ENCODE measurements around the gene OR8U1. TPM values are rescaled to one million over a fixed set of nuclear protein-coding genes. Genes with fewer than 3 reads are reported as not detected.

OR8U1 gene
- total RNA-seq (not detected), polyA plus RNA-seq (not detected)
- long read RNA-seq, donor 1, result 0 reads
- long read RNA-seq, donor 2, result 0 reads
- long read RNA-seq, donor 3, result 0 reads

DNA sequence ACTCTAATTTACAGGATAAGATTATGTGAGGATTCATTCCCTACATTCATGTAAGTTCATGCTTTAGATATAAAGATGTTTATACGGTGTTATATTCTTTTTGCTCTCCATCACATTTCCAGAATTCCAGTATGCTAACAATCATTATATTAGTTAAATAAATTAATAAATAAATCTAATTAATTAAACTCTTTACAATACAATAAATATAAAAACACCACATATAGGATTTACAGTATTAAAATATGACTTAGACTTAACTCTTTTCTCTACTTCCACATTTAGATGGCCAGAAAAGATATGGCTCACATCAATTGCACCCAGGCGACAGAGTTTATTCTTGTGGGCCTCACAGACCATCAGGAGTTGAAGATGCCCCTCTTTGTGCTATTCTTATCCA lies at the start of gene OR8U1:
Gene OR8U1, plus strand, starts transcription at position 301 of the 400 bp plus-strand sequence. Its CDS starts 0 bp downstream, at position 301.
- Histone ChIP-seq H3K9me3 (peaks cover 0 to 4% (median 0%) of the 10 kb centered on the region in 12 donors), H3K27ac (no peak within 1 kb of the TSS), H3K4me3 (no peak within 1 kb of the TSS), H3K27me3 (no peaks in the 10 kb centered on the region), H3K36me3 (no peaks in the 10 kb centered on the region), H3K4me1 (no peaks in the 10 kb centered on the region)
- DNase-seq, result no peak
- intact Hi-C loops (cut with DNase I), result no loop called here
- 66 to 77% (median 73%) methylated on average over 2 of the region's 2 CpGs for WGBS, 4 donors
- no peak for ATAC-seq
- TF ChIP-seq, protein P1, sequence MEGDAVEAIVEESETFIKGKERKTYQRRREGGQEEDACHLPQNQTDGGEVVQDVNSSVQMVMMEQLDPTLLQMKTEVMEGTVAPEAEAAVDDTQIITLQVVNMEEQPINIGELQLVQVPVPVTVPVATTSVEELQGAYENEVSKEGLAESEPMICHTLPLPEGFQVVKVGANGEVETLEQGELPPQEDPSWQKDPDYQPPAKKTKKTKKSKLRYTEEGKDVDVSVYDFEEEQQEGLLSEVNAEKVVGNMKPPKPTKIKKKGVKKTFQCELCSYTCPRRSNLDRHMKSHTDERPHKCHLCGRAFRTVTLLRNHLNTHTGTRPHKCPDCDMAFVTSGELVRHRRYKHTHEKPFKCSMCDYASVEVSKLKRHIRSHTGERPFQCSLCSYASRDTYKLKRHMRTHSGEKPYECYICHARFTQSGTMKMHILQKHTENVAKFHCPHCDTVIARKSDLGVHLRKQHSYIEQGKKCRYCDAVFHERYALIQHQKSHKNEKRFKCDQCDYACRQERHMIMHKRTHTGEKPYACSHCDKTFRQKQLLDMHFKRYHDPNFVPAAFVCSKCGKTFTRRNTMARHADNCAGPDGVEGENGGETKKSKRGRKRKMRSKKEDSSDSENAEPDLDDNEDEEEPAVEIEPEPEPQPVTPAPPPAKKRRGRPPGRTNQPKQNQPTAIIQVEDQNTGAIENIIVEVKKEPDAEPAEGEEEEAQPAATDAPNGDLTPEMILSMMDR (IDR thresholded peaks at IDR 0.05), result no peak
- no peak for TF ChIP-seq POLR2A (IDR thresholded peaks at IDR 0.05)

DNA sequence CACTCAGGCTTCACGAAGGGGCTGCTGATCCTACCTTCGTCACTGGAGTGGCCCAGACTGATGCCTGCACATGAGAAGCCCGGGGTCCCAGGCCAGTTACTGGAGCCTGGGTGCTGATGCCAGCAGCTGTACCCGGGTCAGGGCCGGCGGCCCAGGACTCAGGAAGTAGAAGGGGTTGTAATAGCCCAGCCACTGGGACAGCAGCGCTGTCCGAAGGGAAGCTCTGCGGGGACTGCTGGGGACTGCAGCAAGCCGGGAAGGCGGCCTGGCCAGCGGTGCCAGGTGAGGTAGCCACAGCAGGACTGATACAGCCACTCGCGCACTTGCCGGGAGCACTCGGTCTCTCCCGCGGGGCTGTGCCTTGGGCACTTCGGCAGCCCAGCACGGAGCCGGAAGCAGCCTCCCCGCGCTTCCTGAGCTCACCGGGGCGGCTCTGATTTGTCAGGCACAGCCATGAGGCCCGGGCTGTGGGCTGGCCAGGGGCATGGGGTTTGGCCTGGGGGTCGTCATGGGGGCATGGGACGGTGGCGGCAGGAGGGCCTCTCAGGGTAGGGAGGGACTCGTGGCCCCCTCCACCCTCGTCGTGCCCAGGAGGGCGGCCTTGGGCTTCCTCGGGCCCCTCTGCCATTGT lies 43.4 kb upstream of the OR8U1 start:
- H3K9me3 ChIP-seq, result peaks cover 0 to 7% (median 0%) of the 10 kb centered on the region in 12 donors
- ATAC-seq, result no peak
- DNase-seq, result peak in 1 of 5 donors; percentile 53
- H3K36me3 ChIP-seq, result no peaks in the 10 kb centered on the region
- H3K27ac ChIP-seq, result no peak overlapping the region
- intact Hi-C loops (cut with DNase I), result no loop called here
- H3K4me3 ChIP-seq, result no peak overlapping the region
- no peaks in the 10 kb centered on the region for H3K4me1 ChIP-seq
- 85 to 91% (median 90%) methylated on average over 12 to 34 of the region's 34 CpGs for WGBS, 4 donors
- TF ChIP-seq POLR2A (IDR thresholded peaks at IDR 0.05), result no peak
- TF ChIP-seq, protein P1 (IDR thresholded peaks at IDR 0.05), result no peak
- no peaks in the 10 kb centered on the region for H3K27me3 ChIP-seq

DNA sequence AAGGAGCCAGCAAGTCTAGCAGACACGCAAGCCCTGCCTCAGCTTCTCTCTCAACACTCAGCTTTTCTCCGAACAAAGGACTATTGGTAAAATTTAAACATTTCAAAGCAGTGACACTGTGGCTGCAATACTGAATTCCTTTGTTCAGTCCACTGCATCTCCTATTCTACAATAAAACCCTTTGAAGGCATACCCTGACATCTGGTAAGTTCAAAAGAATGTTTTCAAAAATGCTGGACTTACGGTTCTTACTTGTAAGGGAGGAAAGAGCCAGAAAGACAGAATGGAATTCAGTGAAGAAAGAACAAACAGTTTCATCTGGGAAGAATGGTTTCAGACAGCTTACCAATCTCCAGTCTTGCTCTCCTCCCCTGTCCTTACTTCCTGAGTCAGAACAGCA lies 42.3 kb upstream of the OR8U1 start:
- Histone ChIP-seq H3K9me3 (peaks cover 0 to 7% (median 0%) of the 10 kb centered on the region in 12 donors), H3K4me3 (no peak overlapping the region), H3K36me3 (no peaks in the 10 kb centered on the region), H3K27me3 (no peaks in the 10 kb centered on the region), H3K4me1 (no peaks in the 10 kb centered on the region), H3K27ac (no peak overlapping the region)
- TF ChIP-seq POLR2A (IDR thresholded peaks at IDR 0.05), result no peak
- TF ChIP-seq, protein P1 (IDR thresholded peaks at IDR 0.05), result no peak
- ATAC-seq (no peak), DNase-seq (no peak)
- 39 to 60% (median 47%) methylated on average over 3 of the region's 3 CpGs for WGBS, 4 donors
- intact Hi-C loops (cut with DNase I), result no loop called here

DNA sequence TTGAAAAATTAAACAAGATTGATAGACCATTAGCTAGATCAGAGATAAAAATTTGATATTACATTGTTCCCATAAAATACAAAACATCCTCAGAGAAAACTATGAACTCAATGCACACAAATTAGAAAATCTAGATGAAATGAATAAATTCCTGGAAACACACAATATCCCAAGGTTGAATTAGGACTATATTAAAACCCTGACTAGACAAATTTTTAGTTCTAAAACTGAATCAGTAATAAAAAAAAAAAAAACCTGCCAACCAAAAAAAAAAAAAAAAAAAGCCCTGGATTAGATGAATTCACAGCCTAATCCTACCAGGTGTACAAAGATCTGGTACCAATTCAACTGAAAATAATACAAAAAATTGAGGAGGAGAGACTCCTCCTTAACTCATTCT lies 35.1 kb upstream of the OR8U1 start:
- H3K36me3 ChIP-seq, result no peaks in the 10 kb centered on the region
- no peak for TF ChIP-seq POLR2A (IDR thresholded peaks at IDR 0.05)
- TF ChIP-seq, protein P1 (IDR thresholded peaks at IDR 0.05), result no peak
- DNase-seq (no peak), ATAC-seq (no peak)
- no peaks in the 10 kb centered on the region for H3K27me3 ChIP-seq
- peaks cover 0 to 25% (median 0%) of the 10 kb centered on the region in 12 donors for H3K9me3 ChIP-seq
- no peak overlapping the region for H3K27ac ChIP-seq
- no peaks in the 10 kb centered on the region for H3K4me1 ChIP-seq
- intact Hi-C loops (cut with DNase I), result no loop called here
- H3K4me3 ChIP-seq, result no peak overlapping the region
